Keratinocyte (primary cell): ENCODE results near the gene CDH15.

Experiments used
- EZH2 ChIP-seq: IDR thresholded peaks from one replicate; pipeline ENCODE4 v1.6.1; 2012; ENCODE audit warnings: inconsistent platforms, mild to moderate bottlenecking, low read length, moderate library complexity
- TF ChIP-seq, protein P1 (sequence below), 3 experiments: IDR thresholded peaks in 1 of 3; conservative IDR thresholded peaks in 1 of 3; optimal IDR thresholded peaks in 1 of 3; 2 replicates in 2 of 3; 3 replicates in 1 of 3; pipeline versions ENCODE3 to v1.5.1; 2011; ENCODE audit warnings: low read length in 3 of 3, mild to moderate bottlenecking in 3 of 3, moderate library complexity in 2 of 3, control low read depth in 1 of 3, inconsistent platforms in 1 of 3; ENCODE audit not compliant: insufficient read depth in 2 of 3; ENCODE audit errors: extremely low read depth in 1 of 3

DNA sequence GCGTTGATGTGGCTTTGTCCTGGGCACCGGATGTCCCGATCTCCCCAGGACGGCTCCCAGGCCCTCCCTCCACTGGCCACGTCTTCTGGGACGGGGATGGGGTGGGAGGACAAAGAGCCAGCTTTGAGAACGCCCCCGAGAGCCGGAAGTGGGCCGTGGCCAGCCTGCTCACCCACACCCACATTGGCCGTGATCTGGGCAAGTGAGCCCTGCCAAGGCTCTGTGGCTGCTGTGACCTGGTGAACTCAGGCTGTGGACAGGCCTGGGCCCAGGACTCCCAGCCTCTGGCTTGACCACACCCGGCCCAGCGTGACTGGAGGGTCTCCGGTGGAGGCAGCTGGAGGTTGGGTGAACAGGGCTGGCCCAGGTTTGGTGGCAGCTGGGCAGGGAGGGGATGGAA is 3.3 kb downstream of the CDH15 start:
- TF ChIP-seq, protein P1, sequence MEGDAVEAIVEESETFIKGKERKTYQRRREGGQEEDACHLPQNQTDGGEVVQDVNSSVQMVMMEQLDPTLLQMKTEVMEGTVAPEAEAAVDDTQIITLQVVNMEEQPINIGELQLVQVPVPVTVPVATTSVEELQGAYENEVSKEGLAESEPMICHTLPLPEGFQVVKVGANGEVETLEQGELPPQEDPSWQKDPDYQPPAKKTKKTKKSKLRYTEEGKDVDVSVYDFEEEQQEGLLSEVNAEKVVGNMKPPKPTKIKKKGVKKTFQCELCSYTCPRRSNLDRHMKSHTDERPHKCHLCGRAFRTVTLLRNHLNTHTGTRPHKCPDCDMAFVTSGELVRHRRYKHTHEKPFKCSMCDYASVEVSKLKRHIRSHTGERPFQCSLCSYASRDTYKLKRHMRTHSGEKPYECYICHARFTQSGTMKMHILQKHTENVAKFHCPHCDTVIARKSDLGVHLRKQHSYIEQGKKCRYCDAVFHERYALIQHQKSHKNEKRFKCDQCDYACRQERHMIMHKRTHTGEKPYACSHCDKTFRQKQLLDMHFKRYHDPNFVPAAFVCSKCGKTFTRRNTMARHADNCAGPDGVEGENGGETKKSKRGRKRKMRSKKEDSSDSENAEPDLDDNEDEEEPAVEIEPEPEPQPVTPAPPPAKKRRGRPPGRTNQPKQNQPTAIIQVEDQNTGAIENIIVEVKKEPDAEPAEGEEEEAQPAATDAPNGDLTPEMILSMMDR (optimal IDR thresholded peaks at IDR 0.05 in 1 of 3, IDR thresholded peaks at IDR 0.05 in 1 of 3, conservative IDR thresholded peaks at IDR 0.05 in 1 of 3; ENCODE audit: extremely low read depth in 1 of 3, insufficient read depth in 2 of 3, low read length in 3 of 3): no peak
- TF ChIP-seq EZH2: no peak
